MG63 (cell line): ENCODE measurements around the gene QKI. TPM values are rescaled to one million over a fixed set of nuclear protein-coding genes. Genes with fewer than 3 reads are reported as not detected.
"Not testable (repeated sequence)": the region's sequence is repeated elsewhere in the genome, so short reads cannot be mapped to it uniquely, and the experiment has no call there.

ENCODE experiments used
- DNase-seq: peaks from one replicate; pipeline ENCODE4 v3.0.0-alpha.2; 2020
- H3K27me3 ChIP-seq: fragments of 250-450 bp; sonication (Bioruptor Pico); 2 replicates; pipeline ENCODE4 v1.5.1; 2020; ENCODE audit warnings: mild to moderate bottlenecking, moderate library complexity
- H3K36me3 ChIP-seq: fragments of 250-450 bp; sonication (Bioruptor Pico); 2 replicates; pipeline ENCODE4 v1.5.1; 2020; ENCODE audit warnings: mild to moderate bottlenecking, moderate library complexity
- H3K4me3 ChIP-seq: fragments of 250-450 bp; sonication (Bioruptor Pico); 2 replicates; pipeline ENCODE4 v1.5.1; 2020; ENCODE audit warnings: mild to moderate bottlenecking, moderate library complexity
- H3K9me3 ChIP-seq: fragments of 250-450 bp; sonication (Bioruptor Pico); 2 replicates; pipeline ENCODE4 v1.5.1; 2020; ENCODE audit warnings: mild to moderate bottlenecking, moderate library complexity
- total RNA-seq: library from RNA; depleted of rRNA; stranded (reverse); fragments of >200 nt; shearing (Covaris generic); gene quantifications from 2 replicates; pipeline ENCODE4 v1.2.3, GENCODE V29; 2014; ENCODE audit warnings: low replicate concordance

Gene QKI
- total RNA-seq, 1 experiment from 2014 or later = 125 TPM

DNA sequence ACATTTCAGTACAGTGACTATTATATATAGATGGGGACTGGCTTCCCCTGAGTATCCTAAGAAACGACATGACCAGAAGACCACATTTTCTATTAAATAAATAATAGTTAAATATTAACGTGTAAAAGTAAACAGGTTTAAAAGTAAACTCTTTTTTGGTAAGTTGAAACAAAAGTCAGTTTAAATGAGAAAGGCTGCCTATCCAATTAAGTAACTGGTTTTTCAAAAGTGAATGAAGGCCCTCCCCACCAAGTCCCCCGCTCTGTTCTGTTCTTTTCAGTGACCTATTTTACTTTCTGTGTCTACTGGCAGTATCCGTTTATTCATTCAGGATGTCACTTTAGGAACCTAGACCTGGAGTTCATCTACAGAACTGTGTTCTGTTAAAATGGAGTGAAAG lies 32.0 kb downstream of the QKI start:
- peaks cover 2% of the 10 kb centered on the region; the same call in 1 of the 2 replicates for H3K9me3 ChIP-seq
- no peaks in the 10 kb centered on the region; the same call in 1 of the 2 replicates for H3K36me3 ChIP-seq
- H3K27me3 ChIP-seq = no peaks in the 10 kb centered on the region
- H3K4me3 ChIP-seq = no peak overlapping the region
- DNase-seq = no peak

DNA sequence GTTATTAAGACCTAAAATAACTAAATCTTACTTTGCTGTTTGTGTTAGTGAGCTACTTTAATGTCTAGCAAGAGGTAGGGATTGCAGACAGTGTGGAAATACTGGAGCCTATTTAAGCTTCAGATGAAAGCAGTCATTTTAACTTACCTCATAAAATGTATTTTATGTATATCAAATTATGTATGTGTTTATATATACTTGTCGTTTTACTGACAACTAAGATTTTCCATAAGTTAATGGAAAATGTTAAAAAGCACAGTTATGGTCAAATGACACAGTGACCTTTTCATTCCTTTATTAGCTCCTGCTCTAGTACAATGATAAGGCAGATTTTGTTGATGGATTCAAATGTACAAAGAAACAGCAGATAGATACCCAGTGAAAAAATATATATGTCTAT lies 34.6 kb downstream of the QKI start:
- DNase-seq = no peak
- H3K27me3 ChIP-seq = no peaks in the 10 kb centered on the region
- H3K4me3 ChIP-seq = no peak overlapping the region
- no peaks in the 10 kb centered on the region; the same call in 1 of the 2 replicates for H3K36me3 ChIP-seq
- peaks cover 2% of the 10 kb centered on the region; the same call in 1 of the 2 replicates for H3K9me3 ChIP-seq

DNA sequence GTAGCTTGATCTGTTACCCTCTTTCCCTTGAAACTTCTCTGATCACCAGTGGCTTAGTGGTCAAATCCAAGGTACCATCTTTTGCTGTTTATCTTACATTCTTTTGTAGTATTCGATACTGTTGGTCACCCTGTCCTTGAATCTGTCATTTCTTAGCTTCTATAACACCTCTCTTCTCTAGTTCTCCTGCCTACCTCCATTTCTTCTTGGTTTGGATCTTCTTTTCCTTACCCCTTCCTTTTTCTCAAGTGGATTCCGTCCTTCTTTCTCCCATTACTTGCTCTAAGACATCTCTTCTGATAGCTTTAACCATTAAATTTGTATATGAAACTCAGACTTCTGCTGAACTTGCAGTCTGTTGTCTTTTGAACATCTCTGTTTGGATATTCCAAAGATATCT lies 39.9 kb downstream of the QKI start:
- H3K4me3 ChIP-seq = no peak overlapping the region
- no peaks in the 10 kb centered on the region for H3K9me3 ChIP-seq
- no peak for DNase-seq
- H3K27me3 ChIP-seq = no peaks in the 10 kb centered on the region
- H3K36me3 ChIP-seq = peaks cover 29% of the 10 kb centered on the region

DNA sequence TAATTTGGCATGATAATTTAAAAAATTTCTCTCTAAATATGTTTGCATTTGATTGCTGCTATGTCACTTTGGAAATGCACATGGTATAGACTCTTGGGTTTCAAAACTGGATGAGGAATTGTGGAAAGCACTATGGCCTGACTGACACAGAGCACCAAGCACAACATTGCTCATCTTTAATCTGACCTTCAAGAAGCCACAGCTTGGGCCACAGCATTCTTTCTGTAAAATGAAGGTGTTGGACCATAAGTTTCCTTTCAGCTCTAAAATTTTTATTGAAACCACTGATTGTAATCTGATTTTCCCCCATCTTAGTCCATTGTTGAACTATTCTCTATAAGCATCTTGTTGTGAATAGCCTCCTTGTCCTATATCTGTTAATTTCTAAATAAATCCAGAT lies 41.0 kb downstream of the QKI start:
- H3K36me3 ChIP-seq = peaks cover 29% of the 10 kb centered on the region
- no peaks in the 10 kb centered on the region for H3K27me3 ChIP-seq
- H3K9me3 ChIP-seq = no peaks in the 10 kb centered on the region
- H3K4me3 ChIP-seq = no peak overlapping the region
- DNase-seq = no peak

DNA sequence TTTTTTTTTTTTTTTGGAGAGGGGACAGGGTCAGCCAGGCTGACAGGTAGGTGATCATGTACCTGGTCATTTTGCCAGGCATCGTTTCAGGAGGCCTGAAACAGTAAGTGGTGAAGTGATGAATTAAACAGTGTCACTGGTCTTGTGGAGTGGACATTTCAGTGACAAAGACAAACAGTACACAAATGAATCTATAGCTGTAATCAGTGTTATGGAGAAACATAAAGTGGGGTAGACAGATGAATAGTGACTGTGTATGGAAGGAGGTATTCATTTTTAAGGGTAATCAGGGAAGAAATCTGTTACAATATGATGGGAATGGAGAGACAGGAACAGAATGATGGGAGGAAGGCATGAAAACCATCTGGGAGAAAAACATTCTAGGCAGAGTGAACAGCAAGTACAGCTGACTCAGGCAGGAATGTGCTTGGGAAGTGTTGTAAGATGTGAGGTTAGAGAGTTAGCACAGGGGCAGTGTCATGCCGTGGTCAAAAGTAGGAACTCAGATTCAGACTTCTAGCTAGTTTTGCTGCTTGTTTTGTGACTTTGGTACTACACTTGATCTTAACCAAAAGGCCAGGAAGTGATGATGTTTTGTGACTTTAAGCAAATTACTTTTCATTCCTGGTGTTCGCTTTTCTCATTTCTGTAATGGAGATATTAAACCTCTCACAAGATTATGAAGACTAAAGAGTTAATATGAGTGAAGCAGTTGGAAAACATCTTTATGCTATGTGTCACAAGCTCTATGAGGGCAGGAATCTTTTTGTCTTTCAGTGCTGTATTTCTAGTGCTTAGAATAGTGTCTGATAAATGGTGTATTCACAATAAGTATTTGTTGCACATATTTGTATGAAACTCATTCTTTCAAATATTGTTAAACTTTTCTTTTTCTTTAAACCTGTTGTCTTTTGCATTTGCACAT lies 43.4 kb downstream of the QKI start:
- H3K4me3 ChIP-seq = no peak overlapping the region
- DNase-seq = peak; percentile 40
- no peaks in the 10 kb centered on the region for H3K9me3 ChIP-seq
- H3K27me3 ChIP-seq = no peaks in the 10 kb centered on the region
- peaks cover 42% of the 10 kb centered on the region for H3K36me3 ChIP-seq

DNA sequence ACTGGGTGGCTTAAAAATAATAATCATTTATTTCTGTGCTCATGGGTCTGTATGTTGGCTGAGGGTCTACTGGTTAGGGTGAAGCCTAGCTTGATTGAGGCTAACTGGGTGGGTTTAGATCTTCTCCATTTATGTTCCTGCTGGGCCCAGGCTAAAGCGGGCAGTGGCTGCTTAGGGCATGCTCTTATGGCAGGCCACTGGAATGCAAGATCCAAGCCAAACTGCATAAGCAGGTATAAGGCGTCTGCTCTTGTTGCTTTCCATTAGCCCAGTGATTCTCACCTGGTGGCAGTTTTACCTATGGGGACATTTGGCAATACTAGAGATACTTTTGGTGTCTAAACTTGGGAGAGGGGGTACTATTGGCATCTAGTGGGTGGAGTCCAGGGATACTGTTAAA lies 44.5 kb downstream of the QKI start:
- Histone ChIP-seq H3K36me3 (peaks cover 52% of the 10 kb centered on the region), H3K27me3 (no peaks in the 10 kb centered on the region), H3K4me3 (no peak overlapping the region), H3K9me3 (no peaks in the 10 kb centered on the region)
- DNase-seq = no peak

DNA sequence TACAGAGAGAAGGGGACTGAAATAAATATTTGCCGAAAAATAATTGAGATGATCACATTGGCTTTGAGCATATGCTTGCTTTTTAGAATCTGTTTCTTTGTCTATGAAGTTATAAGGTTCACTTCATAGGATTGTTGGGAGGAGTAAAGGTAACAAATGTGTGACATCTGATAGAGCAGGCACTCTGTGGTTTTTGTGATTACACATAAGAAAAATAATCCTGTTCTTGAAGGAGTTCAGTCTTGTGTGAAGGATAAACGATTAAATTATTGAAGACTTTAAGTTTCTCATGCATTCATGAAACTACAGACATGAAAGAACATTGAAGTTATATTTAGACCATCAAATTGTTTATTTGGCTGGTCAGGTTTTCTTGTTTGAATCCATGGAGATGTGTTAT lies 45.0 kb downstream of the QKI start:
- Histone ChIP-seq H3K4me3 (no peak overlapping the region), H3K27me3 (no peaks in the 10 kb centered on the region), H3K36me3 (peaks cover 56% of the 10 kb centered on the region), H3K9me3 (no peaks in the 10 kb centered on the region)
- DNase-seq = no peak

DNA sequence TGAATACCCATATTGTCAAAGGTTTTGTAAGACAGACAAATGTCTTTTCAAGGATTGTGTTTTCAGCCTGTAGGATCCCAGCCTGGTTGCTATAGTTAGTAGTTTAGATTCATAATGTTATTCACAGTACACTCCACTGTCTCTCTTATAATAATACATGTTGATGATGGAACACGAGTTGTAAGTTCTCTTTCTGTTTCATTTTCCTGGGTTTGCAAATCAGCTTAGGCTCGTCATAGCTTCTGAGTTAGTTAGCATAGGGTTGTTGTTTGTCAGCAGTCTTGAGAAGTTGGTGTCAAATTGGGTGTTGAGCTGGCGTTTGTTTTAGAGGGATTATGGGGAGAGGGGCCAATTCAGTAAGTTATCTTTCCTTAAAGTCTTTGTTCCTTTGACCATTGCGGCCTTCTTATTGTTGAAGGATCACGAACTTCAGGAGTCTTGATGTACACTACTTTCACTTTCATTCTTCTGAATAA lies 45.8 kb downstream of the QKI start:
- no peaks in the 10 kb centered on the region for H3K27me3 ChIP-seq
- H3K9me3 ChIP-seq = no peaks in the 10 kb centered on the region
- H3K4me3 ChIP-seq = peak overlapping the region; percentile 33
- peaks cover 56% of the 10 kb centered on the region for H3K36me3 ChIP-seq
- DNase-seq = no peak

DNA sequence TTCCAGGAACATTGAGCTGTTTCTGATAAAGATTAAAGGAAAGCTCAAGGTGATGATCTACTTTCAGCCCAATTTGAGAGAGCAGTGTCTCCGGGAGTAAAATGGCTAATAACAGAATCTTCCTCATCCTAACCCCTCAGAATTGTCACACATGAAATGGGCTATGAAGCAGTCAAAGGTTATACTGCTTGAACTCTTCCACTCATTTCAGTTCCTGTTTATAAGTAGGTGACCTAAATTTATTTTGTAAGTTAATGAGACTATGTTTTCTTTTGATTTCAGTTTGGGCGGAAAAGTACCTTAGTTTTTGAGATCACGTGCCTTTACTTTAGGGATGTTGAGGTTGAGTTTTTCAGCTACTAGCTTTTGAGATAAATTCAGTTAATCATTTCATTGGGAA lies 47.2 kb downstream of the QKI start:
- DNase-seq = no peak
- H3K27me3 ChIP-seq = no peaks in the 10 kb centered on the region
- no peaks in the 10 kb centered on the region for H3K9me3 ChIP-seq
- peaks cover 43% of the 10 kb centered on the region for H3K36me3 ChIP-seq
- no peak overlapping the region for H3K4me3 ChIP-seq

DNA sequence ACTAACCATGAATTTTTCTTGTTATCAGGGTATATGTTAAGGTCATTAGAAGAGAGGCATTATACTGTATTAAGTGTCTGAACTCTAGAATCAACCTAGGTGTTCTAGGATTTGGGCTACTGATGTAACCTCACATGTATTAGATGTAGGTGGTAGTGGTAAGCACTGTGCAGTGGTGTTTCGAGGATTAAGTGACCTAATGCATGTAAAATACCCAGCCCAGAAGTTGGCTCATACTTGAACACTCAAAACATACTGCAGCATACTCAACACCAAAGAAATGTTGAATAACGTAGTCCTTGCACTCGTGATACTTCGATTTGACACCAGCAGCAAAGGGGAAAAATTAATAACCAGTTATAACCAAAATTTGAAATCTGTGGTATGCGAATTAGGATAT lies 48.7 kb downstream of the QKI start:
- no peak overlapping the region for H3K4me3 ChIP-seq
- DNase-seq = no peak
- peaks cover 42% of the 10 kb centered on the region for H3K36me3 ChIP-seq
- H3K27me3 ChIP-seq = no peaks in the 10 kb centered on the region
- peaks cover 2% of the 10 kb centered on the region; the same call in 1 of the 2 replicates for H3K9me3 ChIP-seq

DNA sequence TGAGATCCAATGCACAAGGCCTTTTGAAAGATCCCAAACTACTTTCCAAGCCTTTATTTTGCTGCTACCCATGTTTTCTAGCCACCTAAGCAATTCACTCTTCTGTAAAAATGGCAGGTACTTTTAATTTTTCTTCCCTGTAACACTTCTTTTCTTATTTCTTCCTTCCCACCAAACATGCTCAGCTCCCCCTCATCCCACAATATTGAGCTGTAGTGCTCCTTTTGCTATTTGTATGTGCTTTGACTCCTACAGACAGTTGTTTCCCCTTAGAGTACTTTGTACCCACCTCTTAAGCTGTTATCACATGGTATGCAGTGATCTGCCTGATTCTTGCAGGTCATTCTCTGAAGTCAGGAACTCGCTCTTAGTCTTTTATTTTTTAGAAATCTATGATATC lies 49.3 kb downstream of the QKI start:
- Histone ChIP-seq H3K36me3 (peaks cover 45% of the 10 kb centered on the region), H3K4me3 (no peak overlapping the region), H3K9me3 (peaks cover 4% of the 10 kb centered on the region; the same call in 1 of the 2 replicates), H3K27me3 (no peaks in the 10 kb centered on the region)
- no peak for DNase-seq

DNA sequence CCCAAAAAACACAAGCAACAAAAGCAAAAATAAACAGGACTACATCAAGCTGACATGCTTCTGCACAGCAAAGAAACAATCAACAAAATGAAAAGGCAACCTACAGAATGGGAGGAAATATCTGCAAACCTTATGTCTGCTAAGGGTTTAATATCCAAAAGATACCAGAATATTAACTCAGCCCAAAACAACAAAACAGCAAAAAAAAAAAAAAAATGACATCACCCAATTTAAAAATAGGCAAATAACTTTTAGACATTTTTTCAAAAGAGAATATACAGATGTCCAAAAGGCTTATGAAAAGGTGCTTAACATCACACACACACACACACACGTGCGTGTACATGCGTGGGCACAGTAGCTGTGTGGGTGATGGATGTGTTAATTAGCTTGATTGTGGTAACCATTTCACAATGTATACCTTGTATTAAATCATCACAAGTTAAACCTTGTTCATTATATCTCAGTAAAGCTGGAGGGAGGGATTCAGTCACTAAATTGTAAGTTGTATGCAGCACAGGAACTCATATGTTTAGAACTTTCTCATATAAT lies 52.4 kb downstream of the QKI start:
- Histone ChIP-seq H3K9me3 (peaks cover 26% of the 10 kb centered on the region), H3K4me3 (no peak overlapping the region), H3K27me3 (no peaks in the 10 kb centered on the region), H3K36me3 (peaks cover 69% of the 10 kb centered on the region)
- no peak for DNase-seq

DNA sequence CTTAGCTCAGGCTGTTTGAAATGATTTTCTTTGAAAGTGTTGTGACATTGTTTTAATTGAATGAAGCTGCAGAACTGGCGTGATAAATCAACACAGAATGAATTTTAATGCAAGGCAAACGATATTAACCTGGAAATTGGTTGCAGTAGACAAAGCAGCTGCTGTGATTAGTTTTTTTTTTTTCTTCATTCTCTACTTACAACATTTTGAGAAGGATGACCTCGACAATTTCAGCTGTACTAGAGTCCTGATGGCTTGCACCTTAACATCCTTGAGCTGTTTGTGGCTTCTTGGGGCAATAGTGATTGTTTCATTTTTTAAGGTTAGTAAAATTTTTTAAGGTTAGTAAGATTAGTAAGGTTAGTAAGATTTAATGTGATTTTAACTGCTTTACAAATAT lies 54.2 kb downstream of the QKI start:
- no peak for DNase-seq
- H3K36me3 ChIP-seq = peaks cover 59% of the 10 kb centered on the region
- H3K27me3 ChIP-seq = no peaks in the 10 kb centered on the region
- no peak overlapping the region for H3K4me3 ChIP-seq
- H3K9me3 ChIP-seq = peaks cover 26% of the 10 kb centered on the region

DNA sequence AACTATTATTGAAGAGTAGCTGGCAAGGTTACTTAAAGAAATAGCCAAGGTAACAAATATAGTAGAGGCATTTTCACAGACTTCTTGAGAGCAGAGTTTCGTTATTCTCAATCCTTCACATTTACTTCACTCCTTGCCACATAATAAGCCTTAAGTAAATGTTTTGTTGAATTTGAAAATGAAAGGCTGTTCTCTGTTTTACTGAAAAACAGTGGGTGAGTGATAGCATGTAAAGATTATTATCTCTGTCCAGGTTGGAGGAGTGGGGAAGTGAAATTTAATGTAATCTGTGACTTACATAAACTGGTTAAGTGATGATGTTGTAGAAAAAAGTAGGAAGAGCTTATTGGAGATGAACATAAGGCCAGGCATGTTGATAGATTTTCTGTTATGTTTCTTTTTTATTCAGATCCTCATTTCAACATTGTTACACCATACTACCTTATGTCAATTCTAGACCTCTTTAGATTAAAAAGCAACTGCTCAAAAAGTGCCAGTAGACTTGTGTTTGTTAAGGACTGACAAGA lies 55.0 kb downstream of the QKI start:
- Histone ChIP-seq H3K36me3 (peaks cover 54% of the 10 kb centered on the region), H3K27me3 (no peaks in the 10 kb centered on the region), H3K9me3 (peaks cover 26% of the 10 kb centered on the region), H3K4me3 (no peak overlapping the region)
- DNase-seq = no peak

DNA sequence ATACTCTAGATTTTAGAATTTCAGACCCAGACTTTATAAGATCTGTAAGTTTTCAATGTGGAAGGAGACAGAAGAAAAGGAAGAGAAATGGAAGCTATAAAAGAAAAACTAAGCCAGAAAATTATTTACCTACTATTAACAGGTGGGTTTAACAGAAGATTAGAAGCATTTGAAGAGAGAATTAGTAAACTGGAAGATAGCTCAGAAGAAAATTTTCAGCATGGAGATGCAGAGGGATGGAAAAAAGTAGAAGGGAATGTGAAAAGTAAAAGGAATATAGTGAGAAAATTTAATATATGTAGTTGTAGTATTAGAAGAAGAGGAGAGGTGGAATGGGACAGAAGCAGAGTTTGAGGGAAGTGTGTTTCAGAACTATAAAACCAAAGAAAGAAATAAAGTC lies 56.1 kb downstream of the QKI start:
- H3K9me3 ChIP-seq = peaks cover 26% of the 10 kb centered on the region
- no peak overlapping the region for H3K4me3 ChIP-seq
- H3K36me3 ChIP-seq = peaks cover 50% of the 10 kb centered on the region
- no peak for DNase-seq
- H3K27me3 ChIP-seq = no peaks in the 10 kb centered on the region

DNA sequence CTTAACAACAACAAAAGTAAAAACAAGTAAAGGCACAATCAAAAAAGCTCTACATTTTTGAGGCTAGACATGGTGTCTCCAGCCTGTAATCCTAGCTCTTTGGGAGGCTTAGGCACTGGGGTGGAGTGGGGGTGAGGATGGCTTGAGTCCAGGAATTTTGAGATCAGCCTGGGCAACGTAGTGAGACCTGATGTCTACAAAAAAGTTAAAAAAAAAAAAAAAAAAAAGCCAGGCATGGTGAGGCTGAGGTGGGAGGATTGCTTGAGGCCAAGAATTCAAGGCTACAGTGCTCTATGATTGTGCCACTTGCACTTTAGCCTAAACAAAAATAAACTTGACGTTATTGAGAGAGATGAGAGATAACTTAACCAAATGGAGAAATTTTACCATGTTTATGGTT lies 60.1 kb downstream of the QKI start:
- peak; percentile 14 for DNase-seq
- Histone ChIP-seq H3K9me3 (peaks cover 19% of the 10 kb centered on the region), H3K27me3 (no peaks in the 10 kb centered on the region), H3K4me3 (no peak overlapping the region), H3K36me3 (peaks cover 47% of the 10 kb centered on the region)

DNA sequence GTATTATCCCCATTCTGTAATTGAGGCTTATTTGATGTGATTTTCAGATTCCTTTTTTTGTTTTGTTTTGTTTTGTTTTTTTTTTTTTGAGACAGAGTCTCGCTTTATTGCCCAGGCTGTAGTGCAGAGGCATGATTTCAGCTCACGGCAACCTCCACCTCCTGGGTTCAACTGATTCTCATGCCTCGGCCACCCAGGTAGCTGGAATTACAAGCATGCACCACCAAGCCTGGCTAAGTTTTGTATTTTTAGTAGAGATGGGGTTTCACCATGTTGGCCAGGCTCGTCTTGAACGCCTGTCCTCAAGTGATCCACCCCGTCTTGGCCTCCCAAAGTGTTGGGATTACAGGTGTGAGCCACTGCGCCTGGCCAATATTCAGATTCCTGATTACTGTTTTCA lies 62.4 kb downstream of the QKI start:
- peaks cover 41% of the 10 kb centered on the region for H3K36me3 ChIP-seq

More for the DNA sequence above, 62.4 kb downstream of the QKI start:
- not testable (repeated sequence) for H3K9me3 ChIP-seq, H3K27me3 ChIP-seq, H3K4me3 ChIP-seq, DNase-seq
